ENCODE measurements around the gene RYR3.

The RYR3 gene

GRCh38 chr15:33852570-33852969 is 541.8 kb downstream of the RYR3 start:
- no peak overlapping the region for H3K4me2 ChIP-seq (ENCODE audit: low read depth, low read length)
- no peak for DNase-seq
- H2AFZ ChIP-seq (ENCODE audit: low read length), result no peak overlapping the region
- no peaks in the 10 kb centered on the region for H3K9me2 ChIP-seq (replicated peaks; ENCODE audit: insufficient read depth, low read length)
- TF ChIP-seq CTCF (IDR thresholded peaks at IDR 0.05; ENCODE audit: low read length) (no peak), EZH2 (optimal IDR thresholded peaks at IDR 0.05; ENCODE audit: low read depth, low read length) (no peak), EZH2phosphoT487 (IDR thresholded peaks at IDR 0.05; ENCODE audit: low read length) (no peak)
- no peaks in the 10 kb centered on the region for H3K27me3 ChIP-seq (replicated peaks; ENCODE audit: insufficient read depth, low read length)
- no peaks in the 10 kb centered on the region for H3K4me1 ChIP-seq (ENCODE audit: low read length)
- H3K9me3 ChIP-seq (replicated peaks; ENCODE audit: insufficient read depth, low read length), result no peaks in the 10 kb centered on the region
- no peaks in the 10 kb centered on the region for H4K20me1 ChIP-seq (ENCODE audit: insufficient read depth, low read length)
- no peak overlapping the region for H3K27ac ChIP-seq (ENCODE audit: low read length)
- H3K36me3 ChIP-seq (replicated peaks; ENCODE audit: insufficient read depth, low read length), result no peaks in the 10 kb centered on the region
- H3F3A ChIP-seq (ENCODE audit: insufficient read depth, low read length), result no peaks in the 10 kb centered on the region
- H3K79me2 ChIP-seq (ENCODE audit: low read length), result no peaks in the 10 kb centered on the region
- no peak overlapping the region for H3K4me3 ChIP-seq (ENCODE audit: low read length)
- no peak overlapping the region for H3K9ac ChIP-seq (ENCODE audit: low read length)

GRCh38 chr15:33857726-33858125 is 547.0 kb downstream of the RYR3 start:
- Histone ChIP-seq H3K9me3 (replicated peaks; ENCODE audit: insufficient read depth, low read length) (no peaks in the 10 kb centered on the region), H3K27me3 (replicated peaks; ENCODE audit: insufficient read depth, low read length) (no peaks in the 10 kb centered on the region), H3K9me2 (replicated peaks; ENCODE audit: insufficient read depth, low read length) (no peaks in the 10 kb centered on the region), H4K20me1 (ENCODE audit: insufficient read depth, low read length) (no peaks in the 10 kb centered on the region), H3K4me3 (ENCODE audit: low read length) (no peak overlapping the region), H3K4me1 (ENCODE audit: low read length) (no peaks in the 10 kb centered on the region), H3F3A (ENCODE audit: insufficient read depth, low read length) (no peaks in the 10 kb centered on the region), H3K36me3 (replicated peaks; ENCODE audit: insufficient read depth, low read length) (no peaks in the 10 kb centered on the region), H2AFZ (ENCODE audit: low read length) (no peak overlapping the region), H3K79me2 (ENCODE audit: low read length) (no peaks in the 10 kb centered on the region), H3K27ac (ENCODE audit: low read length) (no peak overlapping the region), H3K9ac (ENCODE audit: low read length) (no peak overlapping the region), H3K4me2 (ENCODE audit: low read depth, low read length) (no peak overlapping the region)
- TF ChIP-seq CTCF (IDR thresholded peaks at IDR 0.05; ENCODE audit: low read length), result no peak
- TF ChIP-seq EZH2 (optimal IDR thresholded peaks at IDR 0.05; ENCODE audit: low read depth, low read length), result no peak
- TF ChIP-seq EZH2phosphoT487 (IDR thresholded peaks at IDR 0.05; ENCODE audit: low read length), result no peak
- no peak for DNase-seq

GRCh38 chr15:33858836-33859235 is 548.1 kb downstream of the RYR3 start:
- Histone ChIP-seq H3F3A (ENCODE audit: insufficient read depth, low read length) (no peaks in the 10 kb centered on the region), H3K36me3 (replicated peaks; ENCODE audit: insufficient read depth, low read length) (no peaks in the 10 kb centered on the region), H3K4me2 (ENCODE audit: low read depth, low read length) (no peak overlapping the region), H3K9me3 (replicated peaks; ENCODE audit: insufficient read depth, low read length) (no peaks in the 10 kb centered on the region), H3K9me2 (replicated peaks; ENCODE audit: insufficient read depth, low read length) (no peaks in the 10 kb centered on the region), H3K9ac (ENCODE audit: low read length) (no peak overlapping the region), H3K27ac (ENCODE audit: low read length) (no peak overlapping the region), H4K20me1 (ENCODE audit: insufficient read depth, low read length) (no peaks in the 10 kb centered on the region), H3K4me1 (ENCODE audit: low read length) (no peaks in the 10 kb centered on the region), H2AFZ (ENCODE audit: low read length) (no peak overlapping the region), H3K79me2 (ENCODE audit: low read length) (no peaks in the 10 kb centered on the region), H3K27me3 (replicated peaks; ENCODE audit: insufficient read depth, low read length) (no peaks in the 10 kb centered on the region), H3K4me3 (ENCODE audit: low read length) (no peak overlapping the region)
- no peak for DNase-seq
- TF ChIP-seq CTCF (IDR thresholded peaks at IDR 0.05; ENCODE audit: low read length) (no peak), EZH2 (optimal IDR thresholded peaks at IDR 0.05; ENCODE audit: low read depth, low read length) (no peak), EZH2phosphoT487 (IDR thresholded peaks at IDR 0.05; ENCODE audit: low read length) (no peak)
